ENCODE measurements around the gene HIP1. TPM values are rescaled to one million over a fixed set of nuclear protein-coding genes. Genes with fewer than 3 reads are reported as not detected.

HIP1 gene
- total and polyA plus RNA-seq, 2 of the 4 experiments (the other 2 are of a cell fraction), result 6.8 to 10.0 TPM

DNA sequence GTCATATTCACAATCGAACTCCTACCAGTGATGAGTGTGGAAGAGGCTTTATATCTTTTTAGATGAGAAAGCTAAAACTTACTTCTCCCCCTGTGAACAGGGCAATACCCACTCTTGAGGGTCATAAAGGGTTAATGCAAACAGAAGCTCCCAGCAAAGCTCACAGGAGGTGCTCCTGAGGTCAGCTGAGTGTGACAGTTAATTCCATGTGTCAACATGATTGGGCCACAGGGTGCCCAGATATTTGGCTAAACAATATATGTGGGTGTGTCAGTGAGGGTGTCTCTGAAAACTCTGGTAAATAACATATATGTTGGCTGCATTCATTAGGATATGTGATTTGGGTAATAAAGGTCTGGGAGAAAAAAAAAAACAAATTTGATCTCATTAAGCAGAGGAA, 86.0 kb downstream of the HIP1 start:
- POLR2A ChIA-PET (ENCODE audit: unreplicated experiment), result no interaction called here
- no peak overlapping the region for H3K4me2 ChIP-seq (ENCODE audit: low read depth, low read length)
- in situ Hi-C loops (cut with MboI; ENCODE audit: low sequenced_read_pairs), result no loop called here

More for the DNA sequence above, 86.0 kb downstream of the HIP1 start:
- no peak overlapping the region for H2BK15ac ChIP-seq (ENCODE audit: low read depth, low read length)
- dilution Hi-C loops (cut with HindIII; ENCODE audit: low sequenced_read_pairs, unreplicated experiment), result no loop called here
- H4K20me1 ChIP-seq (ENCODE audit: insufficient read depth, low read length), result no peaks in the 10 kb centered on the region; the same call in 1 of the 2 replicates
- no peak overlapping the region for H3K27ac ChIP-seq (ENCODE audit: insufficient read depth, low read length)
- H3K56ac ChIP-seq (ENCODE audit: extremely low read depth, insufficient read depth, low read length), result no peak overlapping the region
- no peak overlapping the region for H4K91ac ChIP-seq (ENCODE audit: insufficient read depth, low read depth, low read length)
- no CpG with 5 or more reads among the region's 1 CpG for WGBS, 2 experiments (ENCODE audit: extremely low coverage in 2 of 2, insufficient read length in 1 of 2)
- H3K27me3 ChIP-seq (ENCODE audit: control insufficient read depth, insufficient read depth, low read length), result no peaks in the 10 kb centered on the region
- no peak overlapping the region for H4K8ac ChIP-seq (ENCODE audit: low read depth in 2 of 2, low read length in 2 of 2)
- H3K18ac ChIP-seq (ENCODE audit: low read depth, low read length), result no peak overlapping the region
- no peak overlapping the region for H2BK5ac ChIP-seq (ENCODE audit: low read depth, low read length, poor library complexity, severe bottlenecking)
- 0 out of 2 replicates have a peak, but pooled peaks cover under 1% of the 10 kb centered on the region for H3K9me1 ChIP-seq (ENCODE audit: insufficient read depth, low read length)
- no peak overlapping the region for H2AK5ac ChIP-seq (ENCODE audit: low read depth, low read length)
- H3K14ac ChIP-seq (replicated peaks; ENCODE audit: low read depth, low read length), result no peak overlapping the region
- H4K5ac ChIP-seq (ENCODE audit: low read depth, low read length), result no peak overlapping the region
- H3K36me3 ChIP-seq (ENCODE audit: control insufficient read depth, insufficient read depth, low read length), result peaks cover under 1% of the 10 kb centered on the region; the same call in 1 of the 2 replicates
- H3K23ac ChIP-seq (ENCODE audit: low read depth, low read length), result no peak overlapping the region
- DNase-seq (no peak), ATAC-seq (ENCODE audit: low read depth) (no peak)
- H3K4me3 ChIP-seq (ENCODE audit: insufficient read depth, low read depth, low read length), result no peak overlapping the region
- no peak overlapping the region for H2AFZ ChIP-seq (replicated peaks; ENCODE audit: low read length, poor library complexity)
- H3K4me1 ChIP-seq (ENCODE audit: control insufficient read depth, insufficient read depth, low read length), result 0 out of 2 replicates have a peak, but pooled peaks cover 4% of the 10 kb centered on the region
- CTCF ChIA-PET, result no interaction called here
- no peak overlapping the region for H3K9ac ChIP-seq (ENCODE audit: low read depth, low read length)
- BruUV-seq (replicated peaks), result no TSS peak
- no peaks in the 10 kb centered on the region for H3K9me3 ChIP-seq (ENCODE audit: control insufficient read depth, insufficient read depth, low read length)
- no peak overlapping the region for H3K4ac ChIP-seq (ENCODE audit: low read depth, low read length)
- no peak overlapping the region for H2AK9ac ChIP-seq (replicated peaks; ENCODE audit: low read depth, low read length, poor library complexity)
- no peak overlapping the region for H2BK120ac ChIP-seq (ENCODE audit: low read depth, low read length)
- intact Hi-C loops (cut with micrococcal nuclease), result no loop called here
- H3K79me1 ChIP-seq (ENCODE audit: low read depth in 1 of 2, low read length in 2 of 2), result peaks cover 0 to 10% of the 10 kb centered on the region in 2 experiments; a peak in 3 of 4 replicates
- no peak overlapping the region for H2BK20ac ChIP-seq (ENCODE audit: low read depth, low read length)
- no peak for TF ChIP-seq USF2 (IDR thresholded peaks at IDR 0.05; ENCODE audit: low read depth, low read length)
- no peak for TF ChIP-seq MAZ (IDR thresholded peaks at IDR 0.05; ENCODE audit: borderline replicate concordance, low read depth, low read length)
- TF ChIP-seq MXI1 (IDR thresholded peaks at IDR 0.05; ENCODE audit: borderline replicate concordance, low read depth, low read length), result no peak
- TF ChIP-seq RCOR1 (IDR thresholded peaks at IDR 0.05; ENCODE audit: insufficient replicate concordance, low read length), result no peak
- no peak for TF ChIP-seq CEBPB (IDR thresholded peaks at IDR 0.05; ENCODE audit: low read depth, low read length)
- TF ChIP-seq MAFK (IDR thresholded peaks at IDR 0.05; ENCODE audit: low read depth, low read length), result no peak
- TF ChIP-seq CHD1 (IDR thresholded peaks at IDR 0.05; ENCODE audit: low read depth, low read length), result no peak
- no peak for TF ChIP-seq ELK1 (IDR thresholded peaks at IDR 0.05; ENCODE audit: borderline replicate concordance, low read depth, low read length)
- TF ChIP-seq, protein P1, sequence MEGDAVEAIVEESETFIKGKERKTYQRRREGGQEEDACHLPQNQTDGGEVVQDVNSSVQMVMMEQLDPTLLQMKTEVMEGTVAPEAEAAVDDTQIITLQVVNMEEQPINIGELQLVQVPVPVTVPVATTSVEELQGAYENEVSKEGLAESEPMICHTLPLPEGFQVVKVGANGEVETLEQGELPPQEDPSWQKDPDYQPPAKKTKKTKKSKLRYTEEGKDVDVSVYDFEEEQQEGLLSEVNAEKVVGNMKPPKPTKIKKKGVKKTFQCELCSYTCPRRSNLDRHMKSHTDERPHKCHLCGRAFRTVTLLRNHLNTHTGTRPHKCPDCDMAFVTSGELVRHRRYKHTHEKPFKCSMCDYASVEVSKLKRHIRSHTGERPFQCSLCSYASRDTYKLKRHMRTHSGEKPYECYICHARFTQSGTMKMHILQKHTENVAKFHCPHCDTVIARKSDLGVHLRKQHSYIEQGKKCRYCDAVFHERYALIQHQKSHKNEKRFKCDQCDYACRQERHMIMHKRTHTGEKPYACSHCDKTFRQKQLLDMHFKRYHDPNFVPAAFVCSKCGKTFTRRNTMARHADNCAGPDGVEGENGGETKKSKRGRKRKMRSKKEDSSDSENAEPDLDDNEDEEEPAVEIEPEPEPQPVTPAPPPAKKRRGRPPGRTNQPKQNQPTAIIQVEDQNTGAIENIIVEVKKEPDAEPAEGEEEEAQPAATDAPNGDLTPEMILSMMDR (conservative IDR thresholded peaks at IDR 0.05; ENCODE audit: low read depth, low read length), result no peak
